G401 (cell line): ENCODE measurements around the gene PCCA. TPM values are rescaled to one million over a fixed set of nuclear protein-coding genes. Genes with fewer than 3 reads are reported as not detected.
"Not testable (repeated sequence)": the region's sequence is repeated elsewhere in the genome, so short reads cannot be mapped to it uniquely, and the experiment has no call there.

Experiments used
- DNase-seq: peaks from one replicate; pipeline ENCODE4 v3.0.0-alpha.2; 2015; ENCODE audit warnings: low spot score
- in situ Hi-C: cut with HindIII; loops from 2 replicates; pipeline ENCODE4 v1.10.0; 2016; ENCODE audit warnings: low sequenced_read_pairs, mixed read lengths
- total RNA-seq: library from RNA; depleted of rRNA; stranded (reverse); fragments of >200 nt; shearing (Covaris generic); gene quantifications from 2 replicates; pipeline ENCODE4 v1.2.3, GENCODE V29; 2014

PCCA gene
- total RNA-seq, 1 experiment from 2014 or later: 22.1 TPM

DNA sequence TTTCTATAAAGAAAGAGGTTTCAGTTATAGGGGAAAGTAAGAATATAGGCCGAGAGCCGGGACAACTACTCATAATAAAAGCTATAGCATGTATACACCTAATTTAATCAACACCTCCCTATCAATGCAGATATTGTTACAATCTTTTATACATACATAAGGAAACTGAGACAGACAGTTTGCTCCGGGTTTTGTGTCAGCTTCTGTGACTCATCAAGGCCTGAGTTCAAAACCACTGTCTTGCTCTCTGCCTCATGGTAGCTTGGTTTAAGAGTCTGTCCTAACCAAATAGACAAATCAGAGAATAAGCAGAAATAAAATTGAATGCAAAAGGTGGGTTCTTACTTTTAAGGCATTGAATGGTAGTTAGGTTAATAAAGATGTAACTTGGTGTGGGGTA is 276.8 kb downstream of the PCCA start:
- in situ Hi-C loops: no loop called here

DNA sequence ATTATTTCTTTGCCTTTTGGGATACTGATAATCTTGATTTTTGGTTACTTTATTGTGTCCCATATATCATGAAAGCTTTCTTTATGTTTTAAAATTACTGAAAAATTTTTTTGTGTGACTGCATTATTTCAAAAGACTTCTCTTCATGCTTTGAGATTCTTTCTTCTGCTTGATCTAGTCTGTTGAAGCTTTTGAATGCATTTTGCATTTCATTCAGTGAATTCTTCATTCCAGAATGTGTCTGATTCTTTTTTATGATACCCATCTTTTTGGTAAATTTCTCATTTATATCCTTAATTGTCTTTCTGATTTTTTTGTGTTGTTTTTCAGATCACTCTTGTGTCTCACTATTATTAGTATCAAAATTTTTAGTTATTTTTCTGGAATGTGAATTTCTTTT is 289.6 kb downstream of the PCCA start:
- in situ Hi-C loops: no loop called here
- DNase-seq: no peak

More for the DNA sequence above, 276.8 kb downstream of the PCCA start:
- no peak for DNase-seq

DNA sequence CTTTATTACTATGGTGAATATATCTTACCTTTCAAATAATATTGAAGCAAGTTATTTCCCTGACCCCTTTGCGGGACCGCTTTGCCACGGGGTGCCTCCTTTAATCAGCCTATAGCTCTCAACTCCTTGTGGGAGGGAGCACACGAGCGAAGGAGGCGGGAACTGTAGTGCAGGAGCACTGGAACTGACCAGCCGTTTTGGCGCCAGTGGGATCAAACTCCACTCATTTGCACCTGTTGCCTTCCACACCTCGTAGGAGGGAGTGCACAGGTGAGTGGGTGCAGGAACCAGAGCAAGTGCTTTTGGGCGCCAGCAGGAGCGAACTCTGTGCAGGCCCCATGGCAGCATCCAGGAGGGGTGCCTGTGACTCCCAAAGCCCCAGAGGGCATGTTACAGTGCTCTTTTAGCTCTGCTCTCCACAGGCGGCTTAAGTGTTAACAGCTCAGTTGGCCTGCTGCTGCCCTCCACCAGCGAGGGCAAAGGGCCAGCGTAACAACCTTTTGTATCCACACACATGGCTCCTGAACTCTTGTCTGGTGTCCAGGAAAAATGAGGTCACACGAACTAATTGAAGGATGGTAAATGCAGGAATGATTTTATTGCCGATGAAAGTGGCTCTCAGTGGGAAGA is 292.8 kb downstream of the PCCA start:
- peak; percentile 59 for DNase-seq
- in situ Hi-C loops: no loop called here

DNA sequence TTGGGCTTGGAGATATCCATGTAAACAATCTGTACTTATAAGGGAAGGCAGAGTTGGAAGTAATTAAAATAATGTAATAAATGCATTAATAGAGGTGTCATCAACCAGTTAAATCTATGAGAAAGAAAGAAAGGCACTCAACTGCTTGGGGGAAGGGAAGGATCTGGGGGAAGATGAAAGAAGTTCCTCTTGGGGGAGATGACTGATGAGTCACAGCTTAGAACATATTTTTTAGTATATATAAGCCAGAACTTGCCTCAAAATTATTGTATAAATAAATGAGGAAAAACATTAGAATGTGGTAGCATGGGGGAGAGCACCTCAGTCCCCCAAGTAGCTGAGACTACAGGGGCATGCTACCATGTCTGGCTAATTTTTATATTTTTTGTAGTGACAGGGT is 293.9 kb downstream of the PCCA start:
- in situ Hi-C loops: no loop called here
- no peak for DNase-seq

DNA sequence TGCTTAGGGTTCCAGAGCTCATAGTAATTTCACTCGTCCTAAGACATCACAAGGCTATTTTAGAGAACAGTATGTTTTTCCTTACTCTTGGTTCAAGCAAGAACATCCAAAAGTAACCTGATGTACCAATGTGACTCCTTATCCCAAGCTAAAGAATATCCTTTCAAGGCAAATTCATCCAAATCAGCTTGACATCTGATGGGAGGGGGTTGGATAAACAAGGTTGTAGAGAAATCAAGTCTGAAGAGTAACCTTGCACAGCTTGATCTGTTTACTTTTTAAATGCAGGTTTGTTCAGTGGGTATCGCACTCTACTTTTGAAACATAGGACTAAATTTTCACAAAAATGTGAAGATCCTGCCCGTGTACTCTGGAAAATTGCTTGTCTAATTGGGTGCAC is 298.5 kb downstream of the PCCA start:
- in situ Hi-C loops: no loop called here
- DNase-seq: no peak

DNA sequence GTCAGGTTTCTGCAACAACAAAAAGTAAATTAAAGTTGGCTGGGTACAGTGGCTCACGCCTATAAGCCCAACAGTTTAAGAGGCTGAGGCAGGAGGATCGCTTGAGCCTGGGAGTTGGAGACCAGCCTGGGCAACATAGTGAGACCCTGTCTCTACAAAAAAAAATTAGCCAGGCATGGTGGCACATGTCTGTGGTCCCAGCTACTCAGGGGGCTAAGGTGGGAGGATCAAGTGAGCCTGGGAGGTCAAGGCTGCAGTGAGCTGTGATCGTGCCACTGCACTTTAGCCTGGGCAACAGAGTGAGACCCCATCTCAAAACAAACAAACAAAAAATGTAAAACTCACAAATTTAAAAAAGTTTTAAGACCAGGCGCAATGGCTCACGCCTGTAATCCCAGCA is 299.3 kb downstream of the PCCA start:
- in situ Hi-C loops, DNase-seq: not testable (repeated sequence)

DNA sequence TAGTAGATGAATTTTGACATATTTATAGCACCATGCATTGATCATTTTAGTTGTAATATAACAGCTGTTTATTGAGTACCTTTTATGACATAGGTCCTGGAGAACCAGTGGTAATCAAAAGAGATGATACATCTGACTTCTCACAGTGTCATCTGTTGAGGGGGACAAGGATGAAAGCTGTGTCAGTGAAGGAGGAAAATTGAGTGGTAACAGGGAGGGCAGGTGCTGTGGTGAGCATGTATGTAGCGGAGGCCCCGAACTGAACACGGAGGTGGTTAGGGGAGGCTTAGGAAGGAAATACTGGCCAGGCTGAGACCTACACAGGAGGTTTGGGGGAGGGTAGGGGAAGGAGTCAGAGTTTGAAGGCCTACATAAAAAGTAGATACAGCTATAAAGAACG is 300.0 kb downstream of the PCCA start:
- no peak for DNase-seq
- in situ Hi-C loops: no loop called here

DNA sequence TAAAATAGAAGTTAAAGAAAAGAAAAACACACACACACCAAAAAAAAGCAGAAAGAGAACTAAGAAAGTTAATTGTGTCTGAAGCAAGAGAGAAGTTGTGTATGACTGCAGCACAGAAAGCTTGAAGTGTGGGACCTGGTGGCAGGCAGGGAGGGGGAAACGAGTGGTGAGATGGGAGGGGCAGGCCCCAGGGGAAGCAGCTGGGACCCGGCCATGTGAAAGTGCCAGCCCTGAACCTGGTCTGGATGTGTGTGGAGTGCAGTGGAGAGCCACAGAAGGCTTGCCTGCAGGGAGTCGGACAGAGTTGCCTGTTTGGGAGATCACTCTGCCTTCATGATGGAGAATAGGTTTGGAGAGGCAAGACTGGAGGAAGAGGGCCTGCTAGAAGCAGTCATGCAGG is 300.7 kb downstream of the PCCA start:
- DNase-seq: peak; percentile 59
- in situ Hi-C loops: no loop called here

DNA sequence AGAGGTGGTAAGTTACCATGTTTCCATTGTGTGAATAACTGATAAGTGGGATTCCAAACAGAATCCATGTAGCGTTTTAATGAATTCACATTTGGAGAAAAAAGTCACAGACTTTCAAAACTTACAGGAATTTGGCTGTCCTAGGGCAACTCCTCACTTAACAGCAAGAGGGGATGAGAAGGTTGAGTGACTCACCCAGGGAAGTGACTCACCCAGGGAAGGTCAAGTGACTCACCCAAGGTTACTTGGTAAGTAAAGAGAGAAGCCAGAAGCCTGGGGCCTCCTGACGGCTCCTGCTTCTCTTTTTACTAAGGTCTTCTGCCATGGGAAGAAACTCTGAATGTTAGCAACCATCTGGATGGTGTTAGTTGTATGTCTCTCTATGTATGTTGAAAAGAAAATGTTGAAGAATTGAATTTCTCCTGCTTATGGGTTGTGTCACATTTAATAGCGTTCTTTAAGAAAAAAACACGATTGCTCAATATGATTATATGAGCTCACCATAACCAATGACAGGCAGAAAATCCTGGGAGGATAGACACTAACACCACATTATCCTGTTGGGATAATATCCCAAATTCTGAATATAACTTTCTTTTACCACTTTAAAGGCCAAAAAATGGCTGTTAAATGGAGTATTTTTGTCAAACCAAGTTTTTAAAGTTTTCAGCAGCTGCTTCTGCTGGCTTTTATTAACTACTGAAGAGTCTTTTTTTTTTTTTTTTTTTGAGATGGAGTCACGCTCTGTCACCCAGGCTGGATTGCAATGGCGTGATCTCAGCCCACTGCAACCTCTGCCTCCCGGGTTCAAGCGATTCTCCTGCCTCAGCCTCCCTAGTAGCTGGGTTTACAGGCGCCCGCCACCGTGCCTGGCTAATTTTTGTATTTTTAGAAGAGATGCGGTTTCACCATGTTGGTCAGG is 304.1 kb downstream of the PCCA start:
- DNase-seq: peak; percentile 65
- in situ Hi-C loops: no loop called here

DNA sequence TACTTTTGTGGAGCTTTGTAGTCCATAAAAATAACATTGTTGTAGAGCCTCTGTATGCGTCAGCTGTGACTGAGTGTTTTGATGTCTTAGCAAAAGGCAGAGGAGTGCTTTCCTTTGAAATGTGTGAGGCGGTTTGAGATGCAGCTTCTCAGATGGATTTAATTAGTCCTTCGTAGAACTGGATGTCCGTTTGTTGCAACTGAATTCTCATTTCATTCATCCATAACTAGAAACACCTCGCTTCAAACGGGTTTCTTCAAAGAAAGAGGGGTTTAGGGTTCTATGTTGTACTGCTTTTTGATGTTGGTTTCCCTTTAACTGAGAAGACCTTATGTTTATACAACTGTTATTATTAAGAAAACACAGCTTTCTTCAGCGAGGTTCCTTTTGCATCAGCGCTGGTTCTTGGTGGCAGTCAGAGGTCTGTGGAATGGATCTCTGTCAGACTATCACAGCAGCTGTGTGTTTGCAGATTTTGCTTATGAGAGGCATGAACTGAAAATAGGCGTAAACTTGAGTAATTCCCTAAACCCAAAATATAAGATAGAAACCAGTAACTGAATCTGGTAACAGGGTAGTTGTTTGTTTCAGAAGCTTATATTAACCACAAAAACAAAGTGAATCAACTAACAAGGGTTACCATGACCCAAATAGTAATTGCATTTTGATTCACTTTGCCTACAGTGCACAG is 305.3 kb downstream of the PCCA start:
- in situ Hi-C loops: no loop called here
- no peak for DNase-seq

DNA sequence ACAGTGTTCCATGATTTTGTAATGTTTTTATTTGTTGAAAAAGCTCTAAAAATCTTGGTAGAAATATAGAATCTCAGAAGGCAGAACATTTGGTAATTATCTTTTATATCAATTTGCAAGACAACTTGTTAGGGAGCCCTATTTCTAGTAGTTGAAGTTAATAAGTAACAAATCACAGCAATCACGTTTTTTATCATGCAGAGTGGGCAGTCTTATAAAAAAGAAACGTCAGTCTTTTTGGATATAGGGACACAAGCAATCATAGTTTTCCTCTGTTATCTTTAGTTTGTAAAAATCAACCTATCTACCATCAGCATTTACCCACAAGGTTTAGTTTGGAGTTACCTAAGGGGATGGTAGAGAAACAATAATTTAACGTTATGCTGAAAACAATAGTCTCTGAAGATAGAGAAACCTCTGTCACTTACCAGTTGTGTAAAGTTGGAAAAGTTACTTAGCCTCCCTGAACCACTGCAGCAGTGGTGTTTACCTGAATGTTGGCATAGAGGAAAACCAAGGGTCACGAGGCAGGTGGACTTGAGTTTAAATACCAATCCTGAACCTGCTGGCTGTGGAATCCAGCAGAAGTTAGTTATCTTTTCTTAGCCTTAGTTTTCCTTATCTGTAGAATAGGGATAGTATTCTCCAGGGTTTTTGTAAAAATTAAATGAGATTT is 306.9 kb downstream of the PCCA start:
- DNase-seq: no peak
- in situ Hi-C loops: no loop called here

DNA sequence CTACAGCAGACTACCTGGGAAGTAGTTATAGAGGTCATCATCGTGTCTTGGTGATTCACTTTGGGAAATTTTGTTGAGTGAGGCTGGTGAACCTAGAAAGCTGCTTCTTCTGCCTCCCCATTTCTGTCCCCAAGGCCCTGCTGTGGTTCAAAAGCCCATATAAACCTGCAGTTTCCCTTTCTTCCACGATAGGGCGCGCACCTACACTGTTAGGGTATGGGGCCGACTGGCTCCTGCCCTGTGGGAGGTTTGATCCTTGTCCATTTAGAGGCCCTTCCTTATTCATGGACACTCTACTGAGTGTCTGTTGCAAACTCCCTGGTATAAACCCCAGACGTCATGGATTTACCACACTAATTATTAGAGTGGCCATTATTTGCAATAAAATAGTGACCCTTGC is 307.9 kb downstream of the PCCA start:
- in situ Hi-C loops: no loop called here

DNA sequence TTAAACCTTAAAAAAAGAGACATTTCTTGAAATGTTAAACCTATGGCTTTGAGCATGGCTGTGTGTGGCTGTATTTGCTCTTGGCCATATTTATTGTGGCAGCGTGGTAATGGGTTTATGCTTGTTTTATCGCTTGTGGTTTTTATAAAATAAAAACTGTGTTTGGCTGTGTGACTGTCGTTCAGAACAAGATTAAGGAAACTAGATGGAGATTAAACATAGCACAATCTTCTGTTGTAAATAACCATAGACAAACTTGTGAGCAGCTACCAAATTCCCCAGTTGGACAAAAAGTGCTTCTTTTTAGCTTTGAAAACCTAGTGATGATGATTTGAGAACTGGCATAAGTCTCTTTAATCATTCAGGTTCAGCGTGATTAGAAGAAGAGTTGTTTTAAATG is 308.7 kb downstream of the PCCA start:
- in situ Hi-C loops: no loop called here
- no peak for DNase-seq

More for the DNA sequence above, 307.9 kb downstream of the PCCA start:
- DNase-seq: no peak

DNA sequence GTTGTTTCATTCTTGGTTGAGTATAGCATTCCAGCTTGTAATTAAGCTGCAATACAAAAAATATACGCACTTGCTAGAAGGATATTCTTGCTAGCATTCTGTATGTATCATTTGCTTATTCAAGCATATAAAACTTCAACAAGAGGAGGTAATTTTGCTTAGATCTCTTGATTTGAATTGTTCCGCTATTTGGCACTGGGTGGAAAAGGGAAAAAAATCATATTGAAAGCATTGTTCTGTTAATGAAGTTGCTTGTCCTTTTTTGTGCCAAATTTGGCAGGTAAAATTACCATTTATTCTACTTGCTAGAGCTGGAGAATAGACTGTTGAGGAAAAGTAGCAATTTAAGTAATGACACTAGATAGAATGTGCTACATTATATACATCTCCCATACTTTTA is 309.5 kb downstream of the PCCA start:
- in situ Hi-C loops: no loop called here
- no peak for DNase-seq

DNA sequence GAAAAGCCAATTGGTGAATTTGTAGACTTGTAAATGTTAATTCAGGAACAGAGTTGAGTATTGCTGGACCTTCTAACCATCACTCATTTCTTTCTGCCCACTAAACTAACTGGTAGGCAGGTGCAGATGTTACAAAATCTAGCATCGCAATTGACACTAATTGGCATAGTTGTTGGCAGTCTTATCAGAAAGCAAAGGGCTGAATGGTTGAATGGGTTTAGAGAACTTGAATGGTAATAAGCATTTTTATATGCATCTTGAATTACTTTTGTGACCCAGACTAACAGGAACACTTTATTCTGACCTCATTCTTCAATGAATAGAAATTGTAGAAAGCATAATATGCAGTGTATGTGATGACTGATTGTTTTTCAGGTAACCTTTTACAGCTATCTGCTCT is 310.6 kb downstream of the PCCA start:
- in situ Hi-C loops: no loop called here
- no peak for DNase-seq

DNA sequence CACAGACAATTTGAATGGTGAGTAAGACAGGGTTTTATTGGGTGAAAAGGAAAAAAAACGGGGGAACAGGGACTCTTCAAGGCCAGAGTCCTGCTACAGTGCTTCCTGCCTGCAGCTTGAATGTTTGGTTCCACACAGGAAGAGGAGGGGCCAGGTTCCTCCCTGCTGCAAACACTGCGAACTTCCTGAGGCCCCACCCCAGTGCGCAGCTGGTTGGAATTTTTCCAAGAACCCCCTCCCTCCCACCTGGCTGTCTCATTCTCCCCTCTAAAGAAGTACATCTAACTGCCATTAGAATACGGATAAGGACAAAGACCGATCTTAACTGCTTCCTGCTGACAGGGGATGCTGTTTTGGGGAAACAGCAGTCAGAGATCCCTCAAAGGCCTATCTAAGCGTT is 314.8 kb downstream of the PCCA start:
- in situ Hi-C loops: no loop called here
- no peak for DNase-seq

DNA sequence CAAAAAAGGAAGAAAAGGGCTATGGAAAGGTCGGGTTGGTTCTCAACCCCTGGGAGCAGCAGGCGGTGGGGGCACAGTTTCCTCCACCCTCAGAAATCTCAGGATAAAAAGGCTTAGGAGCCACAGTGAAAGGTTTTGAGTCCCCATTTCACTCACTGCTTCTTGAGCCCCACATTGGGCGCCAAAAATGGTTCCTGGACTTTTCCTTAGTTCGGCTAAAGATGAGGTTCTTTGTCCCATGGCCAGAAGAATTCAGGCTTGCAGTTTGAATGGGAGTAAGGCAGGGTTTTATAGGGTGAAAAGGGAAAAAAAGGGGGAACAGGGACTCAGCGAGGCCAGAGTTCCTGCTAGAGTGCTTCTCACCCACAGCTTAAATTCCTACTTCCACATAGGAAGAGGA is 320.2 kb downstream of the PCCA start:
- DNase-seq: no peak
- in situ Hi-C loops: no loop called here

DNA sequence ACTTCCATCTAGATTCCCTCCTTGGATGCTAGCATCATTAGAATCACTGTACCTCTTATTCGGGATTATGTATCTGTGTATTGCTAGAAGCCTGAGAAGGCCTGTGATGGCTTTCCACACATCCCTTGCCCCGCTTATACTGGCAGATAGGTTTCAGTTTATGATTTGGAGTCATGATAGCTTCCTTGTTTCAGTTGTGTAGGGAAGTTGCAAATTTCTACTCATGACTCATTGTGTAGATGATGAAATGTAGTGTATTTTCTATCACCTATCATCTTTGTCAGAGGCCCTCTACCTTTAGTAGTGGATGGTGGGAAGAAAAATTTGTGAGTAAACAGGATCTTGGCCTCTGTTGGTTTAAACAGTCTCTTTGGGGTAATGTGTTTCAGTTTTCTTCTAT is 334.5 kb downstream of the PCCA start:
- DNase-seq: no peak
- in situ Hi-C loops: no loop called here

DNA sequence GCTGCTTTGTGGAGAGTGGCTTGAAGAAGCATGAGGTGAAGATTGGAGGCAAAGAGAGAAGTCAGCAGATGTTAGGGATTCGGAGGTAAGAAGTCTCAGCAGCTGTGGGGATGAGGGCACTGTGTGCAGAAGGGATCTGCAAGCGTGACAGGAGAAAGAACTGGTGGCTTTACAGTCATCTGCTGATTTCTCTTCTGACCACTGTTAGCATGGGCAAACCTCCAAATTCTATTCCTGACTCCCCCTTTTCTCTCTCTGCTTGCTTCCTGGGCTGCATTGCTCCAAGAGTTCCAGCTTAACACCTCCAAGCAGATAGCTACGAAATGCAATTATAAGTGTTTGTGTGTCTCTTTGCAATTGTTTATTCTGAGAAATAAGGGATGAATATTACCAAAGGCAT is 340.1 kb downstream of the PCCA start:
- peak; percentile 46 for DNase-seq
- in situ Hi-C loops: no loop called here

DNA sequence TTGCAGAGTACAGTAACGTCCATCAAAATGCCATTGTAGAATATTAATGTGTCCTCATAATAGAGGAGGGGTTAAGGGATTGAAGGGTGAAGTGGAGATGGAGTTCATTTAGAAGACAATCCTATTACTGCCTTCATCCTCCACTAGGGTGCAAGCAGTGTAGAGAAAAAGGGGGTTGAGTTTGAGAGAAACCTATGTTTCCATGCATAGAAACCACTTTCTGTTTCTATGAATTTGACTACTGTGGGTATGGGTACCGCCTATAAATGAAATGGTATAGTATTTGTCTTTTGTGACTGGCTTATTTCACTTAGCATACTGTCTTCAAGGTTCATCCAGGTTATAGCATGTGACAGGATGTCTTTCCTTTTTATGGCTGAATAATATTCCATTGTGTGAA is 343.7 kb downstream of the PCCA start:
- in situ Hi-C loops: no loop called here
- no peak for DNase-seq
